ENCODE data around the gene HIVEP3.

Gene HIVEP3

GRCh38 chr1:41779360-41779759, 139.4 kb downstream of the HIVEP3 start:
- no peak for DNase-seq

- no peak for DNase-seq
Observed at GRCh38 chr1:41777695-41778094, 141.0 kb downstream of the HIVEP3 start.

GRCh38 chr1:41776891-41777441, 141.8 kb downstream of the HIVEP3 start:
- DNase-seq = no peak

GRCh38 chr1:41775956-41776585, 142.7 kb downstream of the HIVEP3 start:
- no peak for DNase-seq

- no peak for DNase-seq
Observed at GRCh38 chr1:41774471-41774990, 144.2 kb downstream of the HIVEP3 start.

DNA sequence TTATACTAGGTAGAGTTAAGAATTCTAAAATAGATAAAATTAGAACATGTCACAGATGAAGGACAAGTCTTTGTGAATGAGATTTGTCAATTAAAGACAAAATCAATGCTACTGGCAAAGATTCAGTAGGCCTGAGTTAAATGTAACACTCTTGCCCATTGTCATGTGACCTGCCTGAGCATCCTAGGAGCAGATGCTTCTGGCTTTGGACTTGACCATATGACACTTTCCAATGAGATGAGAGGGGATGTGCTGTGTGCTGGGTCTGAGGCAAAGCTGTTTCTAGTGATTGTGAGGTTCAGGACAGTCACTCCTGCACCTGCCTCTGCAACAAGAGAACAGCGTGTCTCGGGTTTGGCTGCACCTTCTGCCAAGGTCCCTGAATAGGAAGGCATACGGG, 144.9 kb downstream of the HIVEP3 start:
- no peak for DNase-seq

DNA sequence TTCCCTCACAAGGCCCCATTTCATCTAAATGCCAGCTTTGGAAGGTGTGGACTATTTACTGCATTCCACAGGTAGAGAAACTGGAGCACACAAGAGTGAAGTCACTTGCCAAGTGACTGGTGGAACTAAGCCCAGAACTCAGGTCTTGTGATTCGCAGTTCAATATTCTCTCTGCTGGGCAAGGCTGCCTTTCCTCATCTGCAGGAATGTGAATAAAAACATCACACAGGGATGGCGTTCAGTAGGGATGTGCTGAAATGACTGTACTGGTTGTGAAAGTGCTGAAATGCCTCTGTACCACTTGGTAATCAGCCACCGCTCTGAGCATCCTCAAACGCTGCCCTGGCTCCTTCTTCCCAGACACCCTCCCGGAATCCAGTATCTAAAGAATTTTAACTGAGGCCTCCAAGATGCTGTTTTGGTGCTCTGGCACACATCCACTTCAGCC, 145.6 kb downstream of the HIVEP3 start:
- DNase-seq = peak; percentile 97

GRCh38 chr1:41769068-41769467, 149.7 kb downstream of the HIVEP3 start:
- no peak for DNase-seq

- DNase-seq = no peak
Observed at GRCh38 chr1:41768583-41768982, 150.1 kb downstream of the HIVEP3 start.

DNA sequence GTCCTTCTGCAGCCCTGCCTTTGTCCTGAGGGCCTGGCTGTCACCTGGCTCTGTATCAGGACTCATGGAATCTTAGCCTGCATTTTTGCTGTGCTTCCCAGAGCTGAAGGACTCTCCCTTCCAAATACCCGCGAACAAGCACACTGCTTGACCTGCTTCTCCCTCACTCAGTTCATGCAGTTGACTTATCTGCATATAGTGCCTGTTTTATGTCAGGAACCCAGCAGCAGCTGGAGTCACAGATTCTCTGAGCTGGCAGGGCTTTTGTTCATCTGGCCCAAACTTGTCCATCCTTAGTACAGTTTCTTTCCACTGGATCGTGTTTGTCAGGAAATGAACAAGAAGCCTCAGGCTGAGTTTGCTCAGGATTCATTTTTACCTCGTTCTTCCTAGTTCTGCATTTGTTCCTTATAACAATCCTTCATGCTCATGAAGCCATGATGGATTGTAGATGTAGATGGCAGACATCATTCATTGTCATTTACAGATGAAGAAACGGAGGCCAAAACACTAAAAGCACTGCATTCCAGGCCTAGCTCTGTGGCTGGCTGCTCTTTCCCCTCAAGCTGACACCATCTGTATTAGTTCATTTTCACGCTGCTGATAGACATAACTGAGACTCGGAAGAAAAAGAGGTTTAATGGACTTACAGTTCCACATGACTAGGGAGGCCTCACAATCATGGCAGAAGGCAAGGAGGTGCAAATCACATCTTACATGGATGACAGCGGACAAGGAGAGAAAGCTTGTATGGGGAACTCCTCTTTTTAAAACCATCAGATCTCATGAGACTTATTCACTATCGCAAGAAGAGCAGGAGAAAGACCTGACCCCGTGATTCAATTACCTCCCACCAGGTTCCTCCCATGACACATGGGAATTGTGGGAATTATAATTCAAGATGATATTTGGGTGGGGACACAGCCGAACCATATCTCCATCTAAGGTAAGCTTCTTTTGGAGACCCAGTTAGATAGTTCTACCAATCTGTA, 150.9 kb downstream of the HIVEP3 start:
- no peak for DNase-seq

- peak; percentile 46 for DNase-seq
Observed at GRCh38 chr1:41766546-41766945, 152.2 kb downstream of the HIVEP3 start.

DNA sequence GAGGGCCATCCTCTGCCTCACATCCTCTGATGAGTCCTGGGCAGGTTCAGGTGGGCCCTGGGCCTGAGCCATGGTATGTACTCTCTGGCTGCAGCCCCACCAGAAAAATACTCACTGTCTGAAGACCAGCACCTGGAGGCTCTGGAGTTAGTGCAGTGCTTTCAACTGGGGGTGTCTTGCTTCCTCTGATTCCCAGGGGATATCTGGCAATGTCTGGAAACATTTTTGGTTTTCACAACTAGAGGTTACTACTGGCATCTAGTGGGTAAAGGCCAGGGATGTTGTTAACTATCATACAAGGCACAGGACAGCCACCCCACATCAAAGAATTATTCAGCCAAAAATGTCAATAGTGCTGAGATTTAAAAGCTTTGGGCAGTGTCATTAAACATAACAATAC, 152.7 kb downstream of the HIVEP3 start:
- DNase-seq = peak; percentile 59

- DNase-seq = no peak
Observed at GRCh38 chr1:41765152-41765551, 153.6 kb downstream of the HIVEP3 start.

DNA sequence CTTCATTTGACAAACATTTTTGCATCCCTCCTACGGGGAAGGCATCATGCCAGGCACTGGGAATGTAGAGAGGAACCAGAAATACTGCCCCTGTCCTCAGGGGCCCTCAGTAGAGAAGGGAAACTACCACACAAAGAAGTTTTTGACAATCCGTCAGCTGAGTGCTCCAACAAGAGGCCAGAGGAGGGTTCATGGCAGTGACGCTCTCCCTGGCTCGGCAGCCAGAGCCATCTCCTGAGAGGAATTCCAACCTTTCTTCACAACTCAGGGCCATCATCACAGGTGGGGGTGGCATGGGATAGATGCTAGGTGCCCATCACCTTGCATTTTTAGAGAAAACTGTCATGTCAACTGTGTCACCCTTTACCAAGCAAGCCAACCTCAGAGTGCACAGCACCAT, 154.1 kb downstream of the HIVEP3 start:
- DNase-seq = no peak

- no peak for DNase-seq
Observed at GRCh38 chr1:41762777-41763176, 155.9 kb downstream of the HIVEP3 start.

- no peak for DNase-seq
Observed at GRCh38 chr1:41762251-41762650, 156.5 kb downstream of the HIVEP3 start.

- peak; percentile 90 for DNase-seq
Observed at GRCh38 chr1:41758904-41759548, 159.7 kb downstream of the HIVEP3 start.

GRCh38 chr1:41758500-41758899, 160.2 kb downstream of the HIVEP3 start:
- DNase-seq = peak; percentile 82

GRCh38 chr1:41754540-41754939, 164.2 kb downstream of the HIVEP3 start:
- no peak for DNase-seq

- no peak for DNase-seq
Observed at GRCh38 chr1:41752514-41753170, 166.1 kb downstream of the HIVEP3 start.

GRCh38 chr1:41751804-41752513, 166.8 kb downstream of the HIVEP3 start:
- no peak for DNase-seq
